ENCODE results near the gene FPR2. TPM values are rescaled to one million over a fixed set of nuclear protein-coding genes. Genes with fewer than 3 reads are reported as not detected.

FPR2 gene
- total RNA-seq, 2 experiments from 2014 or later, result not detected

DNA sequence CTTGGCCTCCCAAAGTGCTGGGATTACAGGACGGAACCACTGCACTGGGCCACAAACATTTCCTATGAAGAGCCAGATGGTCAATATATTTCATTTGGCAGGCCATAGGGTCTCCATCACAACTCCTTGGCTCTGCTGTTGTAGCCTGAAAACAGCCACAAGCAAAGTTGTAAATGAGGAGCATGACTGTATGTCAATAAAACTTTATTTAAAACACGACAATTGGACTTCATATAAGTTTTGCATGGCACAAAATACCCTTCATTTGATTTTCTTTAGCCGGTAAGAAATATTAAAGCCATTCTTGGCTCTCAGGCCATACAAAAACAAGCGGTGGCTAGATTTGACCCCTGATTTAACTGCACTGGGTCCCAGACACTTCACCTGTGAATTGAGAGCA is 6.2 kb upstream of the FPR2 start:
- Histone ChIP-seq H3K36me3 (ENCODE audit: insufficient read depth, low read length) (no peaks in the 10 kb centered on the region), H3K27ac (ENCODE audit: low read depth, low read length, poor library complexity, severe bottlenecking) (no peak overlapping the region), H3K4me3 (ENCODE audit: low read depth, low read length, poor library complexity, severe bottlenecking) (no peak overlapping the region), H4K20me1 (ENCODE audit: insufficient read depth, low read length) (no peaks in the 10 kb centered on the region), H3K4me2 (ENCODE audit: low read length) (no peak overlapping the region), H3K4me1 (ENCODE audit: insufficient read depth, low read length, poor library complexity, severe bottlenecking) (peaks cover 15% of the 10 kb centered on the region), H3K79me2 (ENCODE audit: insufficient read depth, low read depth, low read length) (no peaks in the 10 kb centered on the region), H3K9me3 (ENCODE audit: low read length) (no peaks in the 10 kb centered on the region), H2AFZ (ENCODE audit: low read length) (no peak overlapping the region), H3K9me2 (ENCODE audit: insufficient read depth, low read length) (no peaks in the 10 kb centered on the region)
- no TSS peak for BruUV-seq (replicated peaks)
- intact Hi-C loops (cut with micrococcal nuclease; ENCODE audit: unreplicated experiment), result no loop called here
- no peak for DNase-seq (ENCODE audit: low spot score)
- TF ChIP-seq CTCF (conservative IDR thresholded peaks at IDR 0.05; ENCODE audit: low read length), result no peak
- TF ChIP-seq EZH2phosphoT487 (IDR thresholded peaks at IDR 0.05; ENCODE audit: borderline replicate concordance, low read depth, low read length), result no peak
- POLR2A ChIA-PET, result no interaction called here
- CTCF ChIA-PET (ENCODE audit: unreplicated experiment), result no interaction called here

- intact Hi-C loops (cut with micrococcal nuclease; ENCODE audit: unreplicated experiment), result no loop called here
- no peaks in the 10 kb centered on the region for H3K9me3 ChIP-seq (ENCODE audit: low read length)
- no peaks in the 10 kb centered on the region for H3K9me2 ChIP-seq (ENCODE audit: insufficient read depth, low read length)
- H3K4me2 ChIP-seq (ENCODE audit: low read length), result no peak overlapping the region
- TF ChIP-seq CTCF (conservative IDR thresholded peaks at IDR 0.05; ENCODE audit: low read length) (no peak), EZH2phosphoT487 (IDR thresholded peaks at IDR 0.05; ENCODE audit: borderline replicate concordance, low read depth, low read length) (no peak)
- no peak overlapping the region for H3K27ac ChIP-seq (ENCODE audit: low read depth, low read length, poor library complexity, severe bottlenecking)
- H3K4me3 ChIP-seq (ENCODE audit: low read depth, low read length, poor library complexity, severe bottlenecking), result no peak overlapping the region
- H3K4me1 ChIP-seq (ENCODE audit: insufficient read depth, low read length, poor library complexity, severe bottlenecking), result peaks cover 15% of the 10 kb centered on the region
- ChIA-PET POLR2A (no interaction called here), CTCF (ENCODE audit: unreplicated experiment) (no interaction called here)
- no TSS peak for BruUV-seq (replicated peaks)
- no peaks in the 10 kb centered on the region for H3K36me3 ChIP-seq (ENCODE audit: insufficient read depth, low read length)
- H4K20me1 ChIP-seq (ENCODE audit: insufficient read depth, low read length), result no peaks in the 10 kb centered on the region
- no peaks in the 10 kb centered on the region for H3K79me2 ChIP-seq (ENCODE audit: insufficient read depth, low read depth, low read length)
- DNase-seq (ENCODE audit: low spot score), result no peak
- H2AFZ ChIP-seq (ENCODE audit: low read length), result no peak overlapping the region
Measured at GRCh38 chr19:51755571-51755970, 5.4 kb upstream of the FPR2 start.

GRCh38 chr19:51761696-51762095 is 716 bp downstream of the FPR2 start:
- H3K9me3 ChIP-seq (ENCODE audit: low read length), result no peaks in the 10 kb centered on the region
- intact Hi-C loops (cut with micrococcal nuclease; ENCODE audit: unreplicated experiment), result no loop called here

More at GRCh38 chr19:51761696-51762095, 716 bp downstream of the FPR2 start:
- no peak overlapping the region for H3K27ac ChIP-seq (ENCODE audit: low read depth, low read length, poor library complexity, severe bottlenecking)
- ChIA-PET CTCF (ENCODE audit: unreplicated experiment) (no interaction called here), POLR2A (no interaction called here)
- no peak overlapping the region for H2AFZ ChIP-seq (ENCODE audit: low read length)
- H3K4me3 ChIP-seq (ENCODE audit: low read depth, low read length, poor library complexity, severe bottlenecking), result no peak overlapping the region
- H4K20me1 ChIP-seq (ENCODE audit: insufficient read depth, low read length), result no peaks in the 10 kb centered on the region
- H3K36me3 ChIP-seq (ENCODE audit: insufficient read depth, low read length), result no peaks in the 10 kb centered on the region
- H3K4me1 ChIP-seq (ENCODE audit: insufficient read depth, low read length, poor library complexity, severe bottlenecking), result no peaks in the 10 kb centered on the region
- no TSS peak for BruUV-seq (replicated peaks)
- TF ChIP-seq CTCF (conservative IDR thresholded peaks at IDR 0.05; ENCODE audit: low read length) (no peak), EZH2phosphoT487 (IDR thresholded peaks at IDR 0.05; ENCODE audit: borderline replicate concordance, low read depth, low read length) (no peak)
- no peaks in the 10 kb centered on the region for H3K9me2 ChIP-seq (ENCODE audit: insufficient read depth, low read length)
- no peak overlapping the region for H3K4me2 ChIP-seq (ENCODE audit: low read length)
- DNase-seq (ENCODE audit: low spot score), result no peak
- no peaks in the 10 kb centered on the region for H3K79me2 ChIP-seq (ENCODE audit: insufficient read depth, low read depth, low read length)
